HG03139 (cell line): Measurements from ENCODE around the gene RPS6KC1.
A peak's percentile ranks its signal among the peaks of the same experiment; 100 is the strongest.
"Not testable (repeated sequence)": the region's sequence is repeated elsewhere in the genome, so short reads cannot be mapped to it uniquely, and the experiment has no call there.

Experiments
- ATAC-seq: cut with Tn5 transposase; IDR thresholded peaks from one replicate; pipeline ENCODE4 v1.9.1; 2021; ENCODE audit not compliant: unreplicated experiment

Gene RPS6KC1

GRCh38 chr1:213051127-213051880, at the start of gene RPS6KC1:
Gene RPS6KC1, plus strand, starts transcription at chr1:213051241. Its CDS starts 164 bp downstream, at chr1:213051405.
- ATAC-seq: peak; percentile 96

- ATAC-seq: no peak
These were observed 47.8 kb upstream of the RPS6KC1 start for GRCh38 chr1:213003256-213003655.

GRCh38 chr1:213008564-213008963, 42.5 kb upstream of the RPS6KC1 start:
- peak; percentile 67 for ATAC-seq

GRCh38 chr1:213014642-213015041, 36.4 kb upstream of the RPS6KC1 start:
- no peak for ATAC-seq

GRCh38 chr1:213015099-213016050, 35.7 kb upstream of the RPS6KC1 start, which contains the start of gene ANGEL2:
Gene ANGEL2, minus strand, starts transcription at chr1:213015867. Its CDS starts 196 bp downstream, at chr1:213015671.
- peak; percentile 90 for ATAC-seq

GRCh38 chr1:213017447-213018273, 33.4 kb upstream of the RPS6KC1 start:
- no peak for ATAC-seq

GRCh38 chr1:213019450-213019849, 31.6 kb upstream of the RPS6KC1 start:
- ATAC-seq: no peak

GRCh38 chr1:213020016-213020415, 31.0 kb upstream of the RPS6KC1 start:
- no peak for ATAC-seq

- ATAC-seq: not testable (repeated sequence)
These were observed 24.0 kb upstream of the RPS6KC1 start for GRCh38 chr1:213027024-213027423.

- ATAC-seq: no peak
These were observed 18.4 kb upstream of the RPS6KC1 start for GRCh38 chr1:213032651-213033050.

- ATAC-seq: no peak
These were observed 16.3 kb upstream of the RPS6KC1 start for GRCh38 chr1:213034713-213035112.

GRCh38 chr1:213035573-213035972, 15.5 kb upstream of the RPS6KC1 start:
- no peak for ATAC-seq

- no peak for ATAC-seq
These were observed 9.6 kb upstream of the RPS6KC1 start for GRCh38 chr1:213041443-213041842.

GRCh38 chr1:213045321-213046226, 5.5 kb upstream of the RPS6KC1 start:
- ATAC-seq: not testable (repeated sequence)

GRCh38 chr1:213049232-213049631, 1.8 kb upstream of the RPS6KC1 start:
- ATAC-seq: no peak

- peak; percentile 25 for ATAC-seq
These were observed 305 bp upstream of the RPS6KC1 start for GRCh38 chr1:213050745-213051126.

- ATAC-seq: no peak
These were observed 801 bp downstream of the RPS6KC1 start for GRCh38 chr1:213051881-213052202.

- no peak for ATAC-seq
These were observed 2.4 kb downstream of the RPS6KC1 start for GRCh38 chr1:213053455-213053854.

GRCh38 chr1:213054142-213054541, 3.1 kb downstream of the RPS6KC1 start:
- no peak for ATAC-seq
